GM19193 (cell line): ENCODE results near the gene ITGB2.

ENCODE experiments used
- POLR2A ChIP-seq: IDR thresholded peaks from 4 replicates; pipeline ENCODE4 v1.6.1; 2011; ENCODE audit not compliant: insufficient read depth, insufficient read length; ENCODE audit errors: extremely low read depth

ITGB2 gene

GRCh38 chr21:44890961-44891541, 29.6 kb downstream of the ITGB2 start:
- TF ChIP-seq POLR2A, result no peak

GRCh38 chr21:44890338-44890931, 30.3 kb downstream of the ITGB2 start:
- no peak for TF ChIP-seq POLR2A

- no peak for TF ChIP-seq POLR2A
Measured at GRCh38 chr21:44889625-44890337, 30.9 kb downstream of the ITGB2 start.

GRCh38 chr21:44888581-44889550, 31.8 kb downstream of the ITGB2 start:
- TF ChIP-seq POLR2A, result no peak

- TF ChIP-seq POLR2A, result no peak
Measured at GRCh38 chr21:44887807-44888580, 32.7 kb downstream of the ITGB2 start.

GRCh38 chr21:44887126-44887806, 33.4 kb downstream of the ITGB2 start:
- no peak for TF ChIP-seq POLR2A

GRCh38 chr21:44886113-44887075, 34.3 kb downstream of the ITGB2 start:
- TF ChIP-seq POLR2A, result no peak

GRCh38 chr21:44885615-44886014, 35.1 kb downstream of the ITGB2 start:
- no peak for TF ChIP-seq POLR2A

- TF ChIP-seq POLR2A, result no peak
Measured at GRCh38 chr21:44884097-44884496, 36.6 kb downstream of the ITGB2 start.

- TF ChIP-seq POLR2A, result no peak
Measured at GRCh38 chr21:44883250-44883649, 37.4 kb downstream of the ITGB2 start.

GRCh38 chr21:44881198-44881872, 39.4 kb downstream of the ITGB2 start:
- no peak for TF ChIP-seq POLR2A
